GM12801 (cell line): ENCODE measurements around the gene MRPS9.

Experiments used
- TF ChIP-seq, protein P1 (sequence below): IDR thresholded peaks from one replicate; pipeline ENCODE4 v1.5.1; 2011; ENCODE audit warnings: control low read depth; ENCODE audit not compliant: insufficient read length; ENCODE audit errors: extremely low read depth

The MRPS9 gene

DNA sequence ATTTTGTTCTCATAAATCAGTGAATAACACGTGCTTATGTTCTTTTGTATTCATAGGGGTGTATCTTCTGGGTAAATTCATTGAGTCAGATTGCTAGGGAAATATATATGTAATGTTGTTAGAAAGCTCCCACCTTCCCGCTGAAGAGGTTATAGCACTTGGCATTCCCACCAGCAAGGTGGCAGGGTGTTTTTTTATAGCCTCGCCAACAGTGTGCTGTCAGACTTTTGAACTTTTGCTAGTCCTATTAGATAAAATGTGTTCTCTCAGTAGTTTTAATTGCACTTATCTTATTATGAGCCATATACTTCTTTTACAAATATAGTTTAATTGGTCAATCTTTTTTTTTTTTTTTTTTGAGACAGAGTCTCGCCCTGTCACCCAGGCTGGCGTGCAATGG lies 31.0 kb downstream of the MRPS9 start:
- TF ChIP-seq, protein P1, sequence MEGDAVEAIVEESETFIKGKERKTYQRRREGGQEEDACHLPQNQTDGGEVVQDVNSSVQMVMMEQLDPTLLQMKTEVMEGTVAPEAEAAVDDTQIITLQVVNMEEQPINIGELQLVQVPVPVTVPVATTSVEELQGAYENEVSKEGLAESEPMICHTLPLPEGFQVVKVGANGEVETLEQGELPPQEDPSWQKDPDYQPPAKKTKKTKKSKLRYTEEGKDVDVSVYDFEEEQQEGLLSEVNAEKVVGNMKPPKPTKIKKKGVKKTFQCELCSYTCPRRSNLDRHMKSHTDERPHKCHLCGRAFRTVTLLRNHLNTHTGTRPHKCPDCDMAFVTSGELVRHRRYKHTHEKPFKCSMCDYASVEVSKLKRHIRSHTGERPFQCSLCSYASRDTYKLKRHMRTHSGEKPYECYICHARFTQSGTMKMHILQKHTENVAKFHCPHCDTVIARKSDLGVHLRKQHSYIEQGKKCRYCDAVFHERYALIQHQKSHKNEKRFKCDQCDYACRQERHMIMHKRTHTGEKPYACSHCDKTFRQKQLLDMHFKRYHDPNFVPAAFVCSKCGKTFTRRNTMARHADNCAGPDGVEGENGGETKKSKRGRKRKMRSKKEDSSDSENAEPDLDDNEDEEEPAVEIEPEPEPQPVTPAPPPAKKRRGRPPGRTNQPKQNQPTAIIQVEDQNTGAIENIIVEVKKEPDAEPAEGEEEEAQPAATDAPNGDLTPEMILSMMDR: no peak

DNA sequence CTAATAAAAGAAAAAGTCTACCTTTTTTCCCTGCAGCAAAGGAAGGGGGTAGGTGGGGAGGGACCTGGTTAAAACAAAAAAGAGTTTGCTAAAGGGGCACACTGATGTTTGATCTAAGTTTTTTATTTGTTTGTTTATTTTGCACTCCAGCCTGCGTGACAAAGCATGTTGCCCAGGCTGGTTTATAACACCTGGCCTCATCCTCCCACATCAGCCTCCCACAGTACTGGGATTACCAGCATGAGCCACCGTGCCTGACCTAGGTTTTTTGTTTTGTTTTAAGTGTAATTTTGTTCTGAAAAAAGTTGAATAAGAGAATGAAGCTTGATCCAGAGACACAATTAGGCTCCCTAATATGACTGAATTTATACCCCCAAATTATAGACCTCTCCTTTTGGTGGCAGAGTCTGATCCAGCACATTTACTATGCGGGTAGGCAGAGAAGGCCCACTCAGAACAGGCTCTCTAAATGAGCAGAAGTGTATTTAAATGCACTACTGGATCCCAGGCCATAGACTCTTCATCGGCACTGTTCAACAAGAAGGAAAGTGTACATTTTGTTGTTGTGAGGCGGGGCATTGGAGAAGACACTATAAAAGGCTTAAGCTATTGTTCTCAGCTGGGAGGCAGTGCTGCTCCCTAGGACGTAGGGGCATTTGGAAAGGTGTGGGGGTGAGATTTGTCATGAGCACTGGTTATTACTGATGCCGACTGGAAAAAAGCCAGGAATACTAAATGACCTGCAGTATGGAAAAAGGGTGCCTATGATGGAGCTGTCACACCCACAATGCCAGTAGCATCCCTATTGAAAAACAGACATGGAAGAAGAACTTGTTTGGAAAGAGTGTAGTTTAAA lies 32.4 kb downstream of the MRPS9 start:
- TF ChIP-seq, protein P1: no peak

DNA sequence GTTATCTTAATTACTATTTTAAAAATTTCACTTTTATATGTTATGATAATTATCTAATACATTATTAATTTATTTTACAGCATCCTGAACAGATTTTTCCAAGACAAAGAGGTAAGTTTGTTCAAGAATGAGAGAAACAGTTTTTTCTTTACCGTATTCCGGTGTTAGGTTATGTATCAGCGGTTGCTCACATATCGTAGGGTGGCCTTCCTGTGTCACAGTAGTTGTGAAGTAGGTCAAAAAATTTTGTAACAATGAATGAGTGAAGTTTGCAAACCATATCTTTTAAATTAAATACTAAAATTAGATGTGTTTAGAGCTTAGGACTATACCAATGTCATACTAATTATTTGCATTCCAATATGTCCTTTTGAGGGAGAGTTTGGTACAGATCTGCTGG lies 33.5 kb downstream of the MRPS9 start:
- TF ChIP-seq, protein P1: no peak

DNA sequence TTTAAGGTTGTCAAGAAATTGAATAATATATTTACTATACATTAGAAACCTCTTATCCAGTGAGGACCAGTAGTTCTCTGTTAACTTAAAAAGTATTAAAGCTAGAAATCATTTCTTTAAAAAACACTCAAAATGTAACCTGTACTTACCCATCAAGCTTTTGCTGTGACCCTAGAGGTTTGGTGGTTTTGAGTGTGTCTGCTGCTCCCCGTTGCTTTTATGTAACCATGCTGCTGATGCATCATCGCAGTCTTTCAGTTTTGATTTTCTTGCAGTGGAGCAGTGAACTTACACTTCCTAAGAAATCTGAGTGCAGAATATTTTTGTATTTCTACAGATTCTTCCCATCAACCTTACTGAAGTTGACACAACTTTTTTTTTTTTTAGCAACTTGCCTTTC lies 34.2 kb downstream of the MRPS9 start:
- TF ChIP-seq, protein P1: no peak

DNA sequence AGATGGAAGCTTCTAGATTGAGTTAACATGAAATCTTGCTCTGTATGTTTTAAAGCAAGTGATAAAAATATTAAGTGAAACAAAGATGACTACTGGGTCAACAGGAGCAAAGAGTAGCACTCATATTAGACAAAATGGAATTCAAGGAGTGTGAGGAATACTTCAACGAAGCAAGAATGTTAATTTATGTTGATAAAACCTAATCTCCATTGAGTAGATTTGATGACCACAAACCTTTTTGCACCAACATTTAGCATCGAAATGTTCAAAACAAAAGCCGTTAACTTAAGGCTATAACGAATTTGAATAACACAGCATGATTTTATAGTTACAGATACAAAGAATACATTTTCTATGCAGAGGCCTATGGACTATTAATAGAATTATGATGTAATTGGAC lies 35.7 kb downstream of the MRPS9 start:
- TF ChIP-seq, protein P1: no peak

DNA sequence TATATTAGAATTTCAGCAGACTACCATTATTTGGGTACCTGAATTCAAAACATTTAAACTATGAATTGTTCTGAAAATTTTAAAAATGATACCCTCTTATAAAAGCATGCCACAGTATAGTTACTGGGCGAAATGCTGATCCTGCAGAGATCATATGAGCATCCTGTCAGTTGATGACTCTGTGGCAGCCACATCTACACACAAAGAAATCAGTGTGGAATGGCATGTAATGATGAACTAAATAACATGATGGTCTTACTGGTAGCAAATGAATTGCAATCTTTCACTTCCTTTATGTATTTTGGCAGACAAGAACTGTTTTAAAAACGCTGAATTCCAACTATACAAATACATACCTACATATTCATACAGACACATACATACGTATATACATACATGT lies 38.3 kb downstream of the MRPS9 start:
- TF ChIP-seq, protein P1: no peak

DNA sequence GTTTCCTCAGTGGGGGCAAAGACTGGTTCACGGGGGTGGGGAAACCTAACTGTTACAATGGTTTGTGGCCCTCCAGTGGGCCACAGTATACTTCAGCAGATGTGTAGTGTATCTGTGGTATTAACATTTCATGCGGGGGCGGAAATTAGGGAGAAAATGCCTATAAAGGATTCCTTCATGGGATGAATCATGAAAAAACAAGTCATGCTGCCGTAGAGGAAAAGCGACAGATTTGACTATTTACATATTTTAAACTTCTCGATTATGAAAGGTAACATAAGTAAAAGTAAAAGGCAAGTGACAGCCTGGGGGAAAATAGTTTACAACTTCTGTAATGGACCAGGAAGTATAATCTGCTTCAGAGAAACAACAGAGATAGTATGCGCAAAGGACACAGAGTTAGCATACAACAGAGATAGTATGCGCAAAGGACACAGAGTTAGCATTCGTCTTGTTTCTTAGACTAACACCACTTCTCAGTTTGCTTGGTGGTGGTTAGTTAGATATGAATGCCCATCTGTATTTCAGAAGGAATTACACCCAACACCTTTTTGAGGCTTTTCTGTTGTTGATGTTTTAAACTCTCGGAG lies 41.1 kb downstream of the MRPS9 start:
- TF ChIP-seq, protein P1: no peak
